Neural cell (in vitro differentiated cells): ENCODE measurements around the gene OR4L1.

Experiments used
- CTCF ChIP-seq: fragments of 450-650 bp; IDR thresholded peaks from 2 replicates; pipeline ENCODE4 v1.5.1; 2014; ENCODE audit warnings: antibody characterized with exemption, mild to moderate bottlenecking, moderate library complexity; ENCODE audit not compliant: poor library complexity, severe bottlenecking
- EZH2 ChIP-seq: fragments of 200-600, 300-800 bp; shearing (Covaris generic), sonication (generic); IDR thresholded peaks from 2 replicates; pipeline ENCODE4 v1.6.1; 2014; ENCODE audit warnings: antibody characterized with exemption, low read length, borderline replicate concordance, mild to moderate bottlenecking; ENCODE audit not compliant: insufficient read depth, poor library complexity, severe bottlenecking

GRCh38 chr14:20092050-20092449, 32.2 kb downstream of the OR4L1 start:
- no peak for TF ChIP-seq CTCF
- TF ChIP-seq EZH2: no peak
